ENCODE data around the gene SPINK1. TPM values are rescaled to one million over a fixed set of nuclear protein-coding genes. Genes with fewer than 3 reads are reported as not detected.
"Not testable (repeated sequence)": the region's sequence is repeated elsewhere in the genome, so short reads cannot be mapped to it uniquely, and the experiment has no call there.

The SPINK1 gene, protein sequence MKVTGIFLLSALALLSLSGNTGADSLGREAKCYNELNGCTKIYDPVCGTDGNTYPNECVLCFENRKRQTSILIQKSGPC
- total RNA-seq, result not detected

DNA sequence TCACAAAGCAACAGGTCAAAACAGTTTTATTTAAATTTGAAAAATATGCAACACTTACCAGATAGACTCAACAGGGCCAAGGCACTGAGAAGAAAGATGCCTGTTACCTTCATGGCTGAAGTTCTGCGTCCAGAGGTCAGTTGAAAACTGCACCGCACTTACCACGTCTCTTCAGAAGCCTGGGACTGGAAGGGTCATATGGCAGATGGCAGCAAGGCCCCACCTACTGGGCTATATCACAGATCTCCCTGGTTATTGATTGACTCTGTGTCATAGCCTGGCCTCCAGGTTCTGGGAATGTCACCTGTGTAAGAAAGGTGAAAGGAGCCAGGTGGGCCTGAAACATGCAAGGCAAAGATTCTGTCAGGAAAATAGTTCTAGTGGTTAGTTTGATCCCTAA is at the start of gene SPINK1:
SPINK1 (minus strand) TSS at position 207 of the 400 bp plus-strand sequence; CDS start at position 113, 94 bp downstream.
- ChIA-PET CTCF (interaction anchor here (1.8 kb wide), 1 partner anchor 9 kb away, joined by 7 read pairs; no protein-coding TSS in a partner anchor), POLR2A (no interaction called here)
- Mint-ChIP-seq H3K36me3 (ENCODE audit: low read depth) (no peaks in the 10 kb centered on the region), H3K27ac (no peak within 1 kb of the TSS), H3K4me1 (ENCODE audit: low read depth) (no peaks in the 10 kb centered on the region), H3K9me3 (ENCODE audit: insufficient read depth) (no peaks in the 10 kb centered on the region), H3K4me3 (no peak within 1 kb of the TSS), H3K27me3 (ENCODE audit: low read depth) (peaks cover 29% of the 10 kb centered on the region)
- no peak for DNase-seq
- no peak for ATAC-seq

DNA sequence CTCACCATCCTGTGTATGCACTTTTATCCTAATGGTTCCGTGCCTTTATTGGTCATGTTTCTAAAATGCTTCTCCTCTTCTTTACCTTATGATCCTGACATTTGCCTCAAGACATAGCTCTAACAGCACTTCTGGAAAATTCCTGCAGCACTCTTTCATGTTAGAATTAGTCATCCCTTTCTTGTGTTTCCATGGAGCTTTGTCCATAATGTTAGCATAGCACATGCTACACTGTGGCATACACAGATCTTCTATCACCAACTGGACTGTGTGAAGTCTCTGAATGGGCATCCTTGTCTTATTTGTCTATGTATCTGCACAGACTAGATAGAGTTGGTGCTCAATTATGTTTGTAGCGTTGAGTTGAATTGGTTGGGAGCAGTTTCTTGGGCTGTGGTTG is 49.0 kb upstream of the SPINK1 start:
- DNase-seq (no peak), ATAC-seq (no peak)
- Mint-ChIP-seq H3K36me3 (ENCODE audit: low read depth) (no peaks in the 10 kb centered on the region), H3K4me1 (ENCODE audit: low read depth) (no peaks in the 10 kb centered on the region), H3K27me3 (ENCODE audit: low read depth) (peaks cover 13% of the 10 kb centered on the region), H3K27ac (no peak overlapping the region), H3K4me3 (no peak overlapping the region), H3K9me3 (ENCODE audit: insufficient read depth) (no peaks in the 10 kb centered on the region)
- CTCF ChIA-PET, result no interaction called here
- POLR2A ChIA-PET, result interaction anchor here (0.6 kb wide), 1 partner anchor 289 kb away, joined by 3 read pairs; no protein-coding TSS in a partner anchor

GRCh38 chr5:147879784-147880183 is 48.3 kb upstream of the SPINK1 start:
- H3K9me3 Mint-ChIP-seq (ENCODE audit: insufficient read depth), result no peaks in the 10 kb centered on the region
- DNase-seq (no peak), ATAC-seq (no peak)
- no peak overlapping the region for H3K4me3 Mint-ChIP-seq
- H3K27ac Mint-ChIP-seq, result no peak overlapping the region
- H3K4me1 Mint-ChIP-seq (ENCODE audit: low read depth), result no peaks in the 10 kb centered on the region
- no peaks in the 10 kb centered on the region for H3K36me3 Mint-ChIP-seq (ENCODE audit: low read depth)
- ChIA-PET CTCF (no interaction called here), POLR2A (interaction anchor here (0.6 kb wide), 1 partner anchor 289 kb away, joined by 3 read pairs; no protein-coding TSS in a partner anchor)
- peaks cover 10% of the 10 kb centered on the region for H3K27me3 Mint-ChIP-seq (ENCODE audit: low read depth)

DNA sequence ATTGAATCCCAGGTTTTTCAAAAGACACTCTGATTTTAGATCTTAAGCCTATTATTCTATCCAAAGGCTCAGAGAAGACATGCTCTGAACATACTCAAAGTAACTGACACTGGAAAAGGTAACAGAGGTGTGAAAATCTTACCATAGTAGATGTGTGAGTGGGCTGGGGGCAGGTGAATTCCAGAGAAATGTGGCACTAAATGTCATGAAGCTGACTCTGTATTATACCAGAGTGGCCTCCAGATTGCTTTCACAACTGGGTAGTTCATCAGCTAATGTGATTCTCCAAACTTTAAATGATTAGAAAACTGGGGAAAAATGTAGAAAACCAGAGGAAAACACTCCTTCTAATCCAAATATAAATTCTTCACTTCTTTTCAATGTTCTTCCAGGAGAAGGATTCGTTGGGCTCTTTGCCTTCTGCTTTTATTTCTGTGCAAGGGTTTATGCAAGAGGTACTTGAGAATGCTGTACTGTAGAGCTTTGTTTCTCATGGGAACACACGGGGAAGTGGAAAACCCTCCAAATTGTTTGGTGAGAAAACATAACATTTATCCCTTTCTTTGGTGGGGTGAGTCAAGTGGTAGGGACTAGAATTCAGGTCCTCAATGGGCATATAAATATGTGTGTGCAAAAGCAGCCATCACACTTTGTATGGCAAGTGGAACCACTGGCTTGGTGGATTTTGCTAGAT is 46.7 kb upstream of the SPINK1 start, which contains the start of gene SCGB3A2:
SCGB3A2 (plus strand) TSS at position 646 of the 694 bp plus-strand sequence. CDS start 93 bp downstream, outside the sequence.
- DNase-seq (no peak), ATAC-seq (no peak)
- POLR2A ChIA-PET, result no interaction called here
- no peak within 1 kb of the TSS for H3K4me3 Mint-ChIP-seq
- H3K9me3 Mint-ChIP-seq (ENCODE audit: insufficient read depth), result no peaks in the 10 kb centered on the region
- no peaks in the 10 kb centered on the region for H3K36me3 Mint-ChIP-seq (ENCODE audit: low read depth)
- H3K4me1 Mint-ChIP-seq (ENCODE audit: low read depth), result no peaks in the 10 kb centered on the region
- H3K27ac Mint-ChIP-seq, result no peak within 1 kb of the TSS
- CTCF ChIA-PET, result interaction anchor here (0.9 kb wide), 1 partner anchor 251 kb away, joined by 3 read pairs; no protein-coding TSS in a partner anchor
- H3K27me3 Mint-ChIP-seq (ENCODE audit: low read depth), result peaks cover 8% of the 10 kb centered on the region

DNA sequence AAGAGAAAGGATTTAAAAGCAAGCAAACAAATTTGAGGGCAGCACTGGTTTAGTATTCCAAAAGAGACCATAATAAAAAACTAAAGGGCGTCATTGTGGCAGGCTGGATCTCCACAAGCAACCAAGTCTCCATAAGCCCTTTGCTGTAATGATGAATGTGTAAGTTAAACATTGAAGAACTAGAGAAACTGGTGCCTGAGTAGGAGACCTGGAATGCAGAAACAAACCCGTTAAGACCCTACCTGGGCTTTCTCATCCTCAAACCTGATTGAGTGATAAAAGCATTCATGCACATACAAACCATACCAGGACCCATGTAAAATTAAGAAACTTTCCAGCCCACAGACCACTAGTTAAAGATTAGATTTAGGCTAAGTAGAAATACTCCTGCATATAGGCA is 45.2 kb upstream of the SPINK1 start:
- H3K9me3 Mint-ChIP-seq (ENCODE audit: insufficient read depth), result no peaks in the 10 kb centered on the region
- no peak for ATAC-seq
- no peak for DNase-seq
- POLR2A ChIA-PET, result no interaction called here
- no peaks in the 10 kb centered on the region for H3K4me1 Mint-ChIP-seq (ENCODE audit: low read depth)
- H3K27ac Mint-ChIP-seq, result no peak overlapping the region
- CTCF ChIA-PET, result no interaction called here
- no peaks in the 10 kb centered on the region for H3K36me3 Mint-ChIP-seq (ENCODE audit: low read depth)
- H3K27me3 Mint-ChIP-seq (ENCODE audit: low read depth), result peaks cover 8% of the 10 kb centered on the region
- no peak overlapping the region for H3K4me3 Mint-ChIP-seq

DNA sequence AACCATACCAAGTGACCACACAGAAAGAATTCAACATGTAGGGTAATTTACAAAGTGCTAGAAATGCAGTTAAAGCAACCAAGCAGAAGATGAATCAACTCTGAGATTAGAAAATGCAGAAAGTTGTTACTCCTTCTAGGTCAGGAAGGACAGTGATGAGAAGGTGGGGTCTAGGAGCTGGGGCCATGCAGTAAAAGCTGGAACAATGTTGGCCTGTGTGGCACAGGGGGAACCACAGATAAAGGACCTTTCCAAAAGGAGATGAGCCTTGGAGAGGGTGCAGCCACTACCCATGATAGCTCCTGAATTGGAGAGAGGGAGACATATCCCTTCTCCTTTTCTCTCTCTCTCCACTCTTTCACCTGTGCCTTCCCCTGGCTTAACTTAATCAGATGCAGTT is 44.7 kb upstream of the SPINK1 start:
- Mint-ChIP-seq H3K4me3 (no peak overlapping the region), H3K36me3 (ENCODE audit: low read depth) (no peaks in the 10 kb centered on the region), H3K27me3 (ENCODE audit: low read depth) (peaks cover 8% of the 10 kb centered on the region), H3K27ac (no peak overlapping the region), H3K4me1 (ENCODE audit: low read depth) (no peaks in the 10 kb centered on the region), H3K9me3 (ENCODE audit: insufficient read depth) (no peaks in the 10 kb centered on the region)
- no peak for ATAC-seq
- no peak for DNase-seq
- CTCF ChIA-PET, result no interaction called here
- POLR2A ChIA-PET, result no interaction called here

GRCh38 chr5:147874910-147875367 is 43.5 kb upstream of the SPINK1 start:
- CTCF ChIA-PET, result no interaction called here
- no peak overlapping the region for H3K27ac Mint-ChIP-seq
- H3K9me3 Mint-ChIP-seq (ENCODE audit: insufficient read depth), result no peaks in the 10 kb centered on the region

DNA sequence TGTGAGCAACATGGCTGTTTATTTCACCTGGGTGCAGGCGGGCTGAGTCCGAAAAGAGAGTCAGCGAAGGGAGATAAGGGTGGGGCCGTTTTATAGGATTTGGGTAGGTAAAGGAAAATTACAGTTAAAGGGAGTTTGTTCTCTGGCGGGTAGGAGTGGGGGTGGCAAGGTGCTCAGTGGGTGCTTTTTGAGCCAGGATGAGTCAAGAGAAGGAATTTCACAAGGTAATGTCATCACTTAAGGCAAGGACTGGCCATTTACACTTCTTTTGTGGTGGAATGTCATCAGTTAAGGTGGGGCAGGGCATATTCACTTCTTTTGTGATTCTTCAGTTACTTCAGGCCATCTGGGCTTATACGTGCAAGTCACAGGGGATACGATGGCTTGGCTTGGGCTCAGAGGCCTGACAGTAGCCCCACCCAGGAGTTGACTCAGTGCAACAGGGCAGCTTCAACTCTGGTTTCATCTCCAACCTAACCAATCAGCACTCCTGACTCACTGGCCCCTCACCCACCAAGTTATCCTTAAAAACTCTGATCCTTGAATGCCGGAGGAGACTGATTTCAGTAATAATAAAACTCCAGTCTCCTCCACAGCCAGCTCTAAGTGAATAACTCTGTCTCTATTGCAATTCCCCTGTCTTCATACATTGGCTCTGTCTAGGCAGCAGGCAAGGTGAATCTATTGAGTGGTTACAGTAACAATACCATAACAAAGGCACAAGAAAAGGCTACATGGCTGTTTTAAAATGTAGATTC is 42.8 kb upstream of the SPINK1 start:
- POLR2A ChIA-PET; H3K27ac Mint-ChIP-seq; H3K27me3 Mint-ChIP-seq (ENCODE audit: low read depth); H3K4me1 Mint-ChIP-seq (ENCODE audit: low read depth); H3K4me3 Mint-ChIP-seq; H3K9me3 Mint-ChIP-seq (ENCODE audit: insufficient read depth); H3K36me3 Mint-ChIP-seq (ENCODE audit: low read depth); ATAC-seq; CTCF ChIA-PET; DNase-seq: not testable (repeated sequence)

More at GRCh38 chr5:147874910-147875367, 43.5 kb upstream of the SPINK1 start:
- peaks cover 4% of the 10 kb centered on the region for H3K27me3 Mint-ChIP-seq (ENCODE audit: low read depth)
- H3K36me3 Mint-ChIP-seq (ENCODE audit: low read depth), result no peaks in the 10 kb centered on the region
- DNase-seq (no peak), ATAC-seq (no peak)
- H3K4me1 Mint-ChIP-seq (ENCODE audit: low read depth), result no peaks in the 10 kb centered on the region
- H3K4me3 Mint-ChIP-seq, result no peak overlapping the region
- POLR2A ChIA-PET, result no interaction called here

- CTCF ChIA-PET; H3K27ac Mint-ChIP-seq; H3K36me3 Mint-ChIP-seq (ENCODE audit: low read depth); H3K4me1 Mint-ChIP-seq (ENCODE audit: low read depth); H3K9me3 Mint-ChIP-seq (ENCODE audit: insufficient read depth); H3K4me3 Mint-ChIP-seq; H3K27me3 Mint-ChIP-seq (ENCODE audit: low read depth); DNase-seq; POLR2A ChIA-PET; ATAC-seq: not testable (repeated sequence)
Observed at GRCh38 chr5:147872744-147873435, 41.4 kb upstream of the SPINK1 start.

GRCh38 chr5:147871980-147872549 is 40.6 kb upstream of the SPINK1 start:
- H3K4me1 Mint-ChIP-seq (ENCODE audit: low read depth); CTCF ChIA-PET; H3K27ac Mint-ChIP-seq: not testable (repeated sequence)

GRCh38 chr5:147869892-147870291 is 38.4 kb upstream of the SPINK1 start:
- DNase-seq; CTCF ChIA-PET; H3K27ac Mint-ChIP-seq; H3K36me3 Mint-ChIP-seq (ENCODE audit: low read depth); H3K4me3 Mint-ChIP-seq; H3K9me3 Mint-ChIP-seq (ENCODE audit: insufficient read depth); ATAC-seq; POLR2A ChIA-PET; H3K27me3 Mint-ChIP-seq (ENCODE audit: low read depth); H3K4me1 Mint-ChIP-seq (ENCODE audit: low read depth): not testable (repeated sequence)

More at GRCh38 chr5:147871980-147872549, 40.6 kb upstream of the SPINK1 start:
- ATAC-seq; DNase-seq; H3K9me3 Mint-ChIP-seq (ENCODE audit: insufficient read depth); H3K4me3 Mint-ChIP-seq; H3K36me3 Mint-ChIP-seq (ENCODE audit: low read depth); POLR2A ChIA-PET; H3K27me3 Mint-ChIP-seq (ENCODE audit: low read depth): not testable (repeated sequence)
